A549 treated with AZD2906 at 1 μM for 4 hours (cell line): ENCODE data around the gene PIGA. TPM values are rescaled to one million over a fixed set of nuclear protein-coding genes. Genes with fewer than 3 reads are reported as not detected.

Source experiments
- total RNA-seq: library from RNA; stranded (reverse); fragments of 200-300 nt; extraction: Qiagen RNA extraction; gene quantifications from 5 replicates; pipeline ENCODE4 v1.2.3, GENCODE V29; 2022

Gene PIGA, protein sequence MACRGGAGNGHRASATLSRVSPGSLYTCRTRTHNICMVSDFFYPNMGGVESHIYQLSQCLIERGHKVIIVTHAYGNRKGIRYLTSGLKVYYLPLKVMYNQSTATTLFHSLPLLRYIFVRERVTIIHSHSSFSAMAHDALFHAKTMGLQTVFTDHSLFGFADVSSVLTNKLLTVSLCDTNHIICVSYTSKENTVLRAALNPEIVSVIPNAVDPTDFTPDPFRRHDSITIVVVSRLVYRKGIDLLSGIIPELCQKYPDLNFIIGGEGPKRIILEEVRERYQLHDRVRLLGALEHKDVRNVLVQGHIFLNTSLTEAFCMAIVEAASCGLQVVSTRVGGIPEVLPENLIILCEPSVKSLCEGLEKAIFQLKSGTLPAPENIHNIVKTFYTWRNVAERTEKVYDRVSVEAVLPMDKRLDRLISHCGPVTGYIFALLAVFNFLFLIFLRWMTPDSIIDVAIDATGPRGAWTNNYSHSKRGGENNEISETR
- total RNA-seq, result 8.0 to 12.0 TPM (median 8.7 TPM) in 5 replicates

DNA sequence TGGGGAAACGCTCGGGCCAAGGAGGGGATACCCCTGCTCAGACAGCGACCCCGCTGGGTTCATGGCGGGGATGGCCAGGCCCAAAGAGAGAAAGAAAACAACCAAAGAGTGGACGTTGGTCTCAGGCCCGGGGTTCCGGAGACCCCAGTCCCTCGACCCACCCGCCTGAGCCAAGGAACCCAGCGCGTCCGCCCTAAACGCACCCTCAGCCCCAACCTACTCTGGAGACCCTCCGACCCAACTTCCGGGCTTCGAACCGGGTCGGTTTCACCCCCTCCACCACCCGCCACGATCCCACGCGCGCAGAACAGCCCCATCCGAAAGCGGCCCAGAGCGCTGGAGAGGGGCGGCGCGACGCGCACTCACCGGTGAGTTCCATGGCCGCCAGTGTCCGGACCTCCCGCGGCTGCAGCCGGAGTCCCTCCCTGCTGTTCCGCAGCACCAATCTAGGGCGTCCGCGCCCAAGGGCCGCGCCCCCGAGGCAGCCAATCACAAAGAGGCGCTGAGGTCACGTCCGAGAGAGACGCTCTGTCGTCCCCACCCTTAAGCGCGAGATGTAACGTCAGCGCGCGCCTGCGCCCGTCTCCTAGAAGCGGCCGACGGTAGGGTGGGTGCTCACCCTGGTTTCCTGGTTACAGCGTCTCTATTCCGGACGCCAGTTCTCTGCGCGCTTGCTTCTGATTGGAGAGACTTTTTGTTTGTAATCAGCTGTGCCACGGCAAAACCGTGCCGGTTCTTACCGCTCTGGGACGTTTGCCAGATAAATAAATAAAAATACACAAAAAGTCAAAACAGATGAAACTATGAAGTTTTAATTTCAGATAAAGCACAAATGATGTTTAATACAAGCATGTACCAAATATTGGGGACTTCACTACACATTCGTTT is at the start of gene PIGA:
Gene PIGA, minus strand, starts transcription at position 389 of the 888 bp plus-strand sequence. CDS start 3,593 bp downstream, outside the sequence.

DNA sequence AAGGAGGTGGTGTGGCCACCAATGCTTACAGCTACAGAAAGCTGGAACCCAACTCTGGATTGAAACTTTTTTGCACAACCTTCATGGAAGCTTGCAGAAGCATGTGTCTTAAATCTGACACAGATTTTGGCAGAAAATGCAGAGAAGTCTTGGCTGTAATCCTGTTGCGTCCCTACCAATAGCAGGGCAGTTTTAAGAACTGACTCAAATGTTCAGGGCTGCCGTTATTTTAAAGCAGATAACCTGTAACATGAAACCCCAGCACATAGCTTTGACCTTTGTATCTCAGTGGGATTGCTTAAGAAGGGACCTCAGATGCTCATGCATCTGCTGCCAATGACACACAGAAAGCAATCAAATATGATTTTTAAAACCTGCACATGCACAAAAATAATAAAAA is 49.0 kb upstream of the PIGA start, which contains the start of gene VEGFD:
Gene VEGFD, minus strand, starts transcription at position 110 of the 400 bp plus-strand sequence. CDS start 467 bp downstream, outside the sequence.

DNA sequence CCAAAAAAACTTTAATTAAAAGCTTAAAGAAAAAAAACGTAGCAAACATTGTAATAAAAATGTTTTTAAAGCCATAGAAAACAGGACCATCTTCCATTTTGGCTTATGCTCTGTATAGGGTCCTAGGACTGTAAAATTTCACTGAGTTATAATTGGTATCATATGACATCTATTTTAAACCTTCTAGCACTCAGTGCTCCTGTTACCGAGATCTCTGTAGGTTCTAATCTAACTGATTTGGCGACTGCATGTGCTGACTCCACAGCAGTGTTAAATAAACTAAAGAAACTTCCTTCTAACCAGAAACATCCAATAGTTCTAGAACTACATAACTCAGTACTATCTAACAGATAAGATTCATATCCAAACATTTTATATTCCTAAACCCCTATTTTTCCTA is 19.8 kb downstream of the PIGA start, which contains the start of gene ASB11:
Gene ASB11, minus strand, starts transcription at position 132 of the 400 bp plus-strand sequence. Its CDS starts 35 bp downstream, at position 97.

DNA sequence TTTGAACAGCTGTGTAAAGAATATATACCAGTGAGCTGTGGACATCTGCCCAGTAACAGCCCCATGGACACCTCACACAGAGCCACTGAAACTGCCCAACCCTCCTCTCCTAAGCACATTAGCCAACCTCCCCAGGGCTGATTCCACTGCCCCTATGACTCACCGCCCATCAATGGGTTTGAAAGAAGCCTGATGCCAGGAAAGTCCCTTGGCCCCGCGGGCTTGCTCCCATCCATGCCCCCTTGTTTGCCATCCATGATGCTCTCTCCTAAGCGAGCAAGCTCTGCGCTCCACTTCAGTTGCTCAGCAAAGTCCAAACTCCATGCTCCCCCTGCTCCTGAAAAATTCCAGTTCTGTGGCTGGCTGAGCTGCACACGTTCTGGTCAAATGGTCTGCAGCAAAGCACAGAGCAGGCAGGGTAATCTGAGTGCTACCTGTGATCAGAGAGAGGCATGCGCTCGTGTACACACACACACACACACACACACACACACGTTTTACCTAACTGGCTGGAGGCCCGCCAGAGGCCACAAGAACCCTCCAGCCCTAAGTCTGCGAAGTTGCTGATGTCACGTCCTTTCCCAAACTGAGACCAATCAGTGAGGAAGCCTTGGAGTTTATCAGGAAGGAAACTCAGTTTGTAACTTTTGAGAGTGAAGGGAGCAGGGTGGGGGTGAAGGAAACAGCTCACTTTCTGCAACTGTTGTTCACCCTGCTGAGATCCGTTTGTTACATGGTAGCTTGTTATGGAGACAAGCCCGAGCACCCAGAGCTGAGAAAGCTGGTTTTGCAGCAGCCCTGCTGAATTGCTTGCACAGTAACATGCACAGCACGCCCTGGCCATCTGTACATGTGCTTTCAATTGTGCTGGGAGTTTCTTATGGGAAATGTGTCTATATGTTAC is 65.5 kb downstream of the PIGA start, which contains the start of gene ASB9:
Gene ASB9, minus strand, starts transcription at position 466 of the 904 bp plus-strand sequence. Its CDS starts 209 bp downstream, at position 257.

Other genes starting within 250 kb of the PIGA start
- gene ASB9, start 65.4 kb downstream of the PIGA start, total RNA-seq, result 20.2 to 26.5 TPM (median 21.5 TPM) in 5 replicates
- not detected in 5 replicates for gene ASB11, start 19.9 kb downstream of the PIGA start, total RNA-seq
- gene VEGFD, start 48.9 kb upstream of the PIGA start, total RNA-seq, result 0.09 to 0.77 TPM (median 0.24 TPM) in 5 replicates
- gene PIR, start 157.8 kb upstream of the PIGA start, total RNA-seq, result 46.0 to 53.7 TPM (median 50.8 TPM) in 5 replicates
- not detected in 5 replicates for gene BMX, start 165.3 kb upstream of the PIGA start, total RNA-seq